Trophoblast cell (in vitro differentiated cells and primary cell): Measurements from ENCODE around the gene SLC6A16.

ENCODE experiments used
- DNase-seq, 2 donors: peaks; one replicate each; pipeline ENCODE4 v3.0.0-alpha.2; 2016
- H2AFZ ChIP-seq: 2 replicates; pipeline ENCODE4 v1.6.1; 2013; ENCODE audit warnings: low read length, moderate library complexity, mild to moderate bottlenecking; ENCODE audit not compliant: insufficient read depth, poor library complexity
- H2AK5ac ChIP-seq: 2 replicates; pipeline ENCODE4 v1.6.1; 2013; ENCODE audit warnings: mild to moderate bottlenecking, low read length
- H2BK120ac ChIP-seq: 2 replicates; pipeline ENCODE4 v1.6.1; 2013; ENCODE audit warnings: low read length, mild to moderate bottlenecking, moderate library complexity; ENCODE audit not compliant: insufficient read depth, poor library complexity
- H2BK12ac ChIP-seq: 2 replicates; pipeline ENCODE4 v1.6.1; 2013; ENCODE audit warnings: mild to moderate bottlenecking, low read length, moderate library complexity
- H2BK5ac ChIP-seq: 2 replicates; pipeline ENCODE4 v1.6.1; 2013; ENCODE audit warnings: low read length, low read depth, moderate library complexity, mild to moderate bottlenecking; ENCODE audit not compliant: poor library complexity
- H3K14ac ChIP-seq: 2 replicates; pipeline ENCODE4 v1.6.1; 2013; ENCODE audit warnings: mild to moderate bottlenecking, low read length
- H3K18ac ChIP-seq: 2 replicates; pipeline ENCODE4 v1.6.1; 2013; ENCODE audit warnings: mild to moderate bottlenecking, low read length
- H3K23ac ChIP-seq: 2 replicates; pipeline ENCODE4 v1.6.1; 2013; ENCODE audit warnings: low read length
- H3K27ac ChIP-seq: 2 replicates; pipeline ENCODE4 v1.5.1; 2013; ENCODE audit warnings: low read depth, mild to moderate bottlenecking, inconsistent platforms, low read length, moderate library complexity
- H3K27me3 ChIP-seq: 2 replicates; pipeline ENCODE4 v1.6.1; 2013; ENCODE audit warnings: inconsistent platforms, mild to moderate bottlenecking, low read length, moderate library complexity; ENCODE audit not compliant: insufficient read depth
- H3K36me3 ChIP-seq, 2 experiments: 1 replicate in 1 of 2; 2 replicates in 1 of 2; pipeline ENCODE4 v1.6.1; 2013; ENCODE audit warnings: low read length in 2 of 2, mild to moderate bottlenecking in 2 of 2, moderate library complexity in 1 of 2; ENCODE audit not compliant: insufficient read depth in 2 of 2, control insufficient read depth in 1 of 2
- H3K4ac ChIP-seq: 2 replicates; pipeline ENCODE4 v1.6.1; 2013; ENCODE audit warnings: low read depth, mild to moderate bottlenecking, low read length, moderate library complexity
- H3K4me1 ChIP-seq, 2 experiments: 1 replicate in 1 of 2; 2 replicates in 1 of 2; pipeline ENCODE4 v1.6.1; 2013; ENCODE audit warnings: low read length in 2 of 2, mild to moderate bottlenecking in 2 of 2, moderate library complexity in 1 of 2; ENCODE audit not compliant: insufficient read depth in 2 of 2, control insufficient read depth in 1 of 2
- H3K4me2 ChIP-seq: 2 replicates; pipeline ENCODE4 v1.6.1; 2013; ENCODE audit warnings: inconsistent platforms, mild to moderate bottlenecking, low read length, moderate library complexity
- H3K4me3 ChIP-seq: 2 replicates; pipeline ENCODE4 v1.5.1; 2013; ENCODE audit warnings: mild to moderate bottlenecking, low read depth, low read length, inconsistent platforms
- H3K79me1 ChIP-seq: one replicate; pipeline ENCODE4 v1.6.1; 2013; ENCODE audit warnings: low read length
- H3K79me2 ChIP-seq: 2 replicates; pipeline ENCODE4 v1.6.1; 2013; ENCODE audit warnings: low read length, mild to moderate bottlenecking; ENCODE audit not compliant: control insufficient read depth, insufficient read depth, poor library complexity
- H3K9ac ChIP-seq: 2 replicates; pipeline ENCODE4 v1.6.1; 2013; ENCODE audit warnings: mild to moderate bottlenecking, low read length
- H3K9me3 ChIP-seq: 2 replicates; pipeline ENCODE4 v1.6.1; 2013; ENCODE audit warnings: low read depth, mild to moderate bottlenecking, control low read depth, inconsistent platforms, low read length; ENCODE audit not compliant: insufficient read depth
- H4K12ac ChIP-seq: 2 replicates; pipeline ENCODE4 v1.6.1; 2013; ENCODE audit warnings: low read depth, mild to moderate bottlenecking, low read length, moderate library complexity
- H4K8ac ChIP-seq: 2 replicates; pipeline ENCODE4 v1.6.1; 2013; ENCODE audit warnings: low read depth, mild to moderate bottlenecking, low read length, moderate library complexity
- H4K91ac ChIP-seq: one replicate; pipeline ENCODE4 v1.6.1; 2013; ENCODE audit warnings: low read depth, mild to moderate bottlenecking, low read length, moderate library complexity
- WGBS: extraction: QIAGEN DNeasy Blood & Tissue Kit; methylation state at CpG from one replicate; pipeline ENCODE4 v1.1.7; 2013; ENCODE audit warnings: missing lambda C conversion rate; ENCODE audit not compliant: insufficient read length, insufficient coverage; ENCODE audit errors: extremely low coverage; 5-methylcytosine and 5-hydroxymethylcytosine counted together

Gene SLC6A16

DNA sequence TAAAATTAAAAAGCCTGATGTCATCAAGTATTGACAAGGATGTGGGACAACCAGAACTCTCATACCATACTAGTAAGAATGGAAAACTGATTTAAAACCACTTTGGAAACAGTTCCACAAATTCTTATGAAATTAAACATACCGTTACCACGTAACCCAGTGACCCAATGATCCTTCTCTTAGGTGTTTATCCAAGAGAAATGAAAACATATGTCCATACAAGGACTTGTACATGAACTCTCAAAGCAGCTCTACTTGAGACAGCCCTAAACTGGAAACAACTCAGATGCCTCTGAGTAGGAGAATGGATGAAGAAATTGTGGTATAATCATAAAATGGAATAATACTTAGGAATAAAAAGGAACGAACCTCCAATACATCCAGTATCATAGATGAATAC lies 27.6 kb downstream of the SLC6A16 start:
- WGBS, result no CpG with 5 or more reads among the region's 3 CpGs
- H2AK5ac ChIP-seq, result no peak overlapping the region
- no peak overlapping the region for H3K23ac ChIP-seq

DNA sequence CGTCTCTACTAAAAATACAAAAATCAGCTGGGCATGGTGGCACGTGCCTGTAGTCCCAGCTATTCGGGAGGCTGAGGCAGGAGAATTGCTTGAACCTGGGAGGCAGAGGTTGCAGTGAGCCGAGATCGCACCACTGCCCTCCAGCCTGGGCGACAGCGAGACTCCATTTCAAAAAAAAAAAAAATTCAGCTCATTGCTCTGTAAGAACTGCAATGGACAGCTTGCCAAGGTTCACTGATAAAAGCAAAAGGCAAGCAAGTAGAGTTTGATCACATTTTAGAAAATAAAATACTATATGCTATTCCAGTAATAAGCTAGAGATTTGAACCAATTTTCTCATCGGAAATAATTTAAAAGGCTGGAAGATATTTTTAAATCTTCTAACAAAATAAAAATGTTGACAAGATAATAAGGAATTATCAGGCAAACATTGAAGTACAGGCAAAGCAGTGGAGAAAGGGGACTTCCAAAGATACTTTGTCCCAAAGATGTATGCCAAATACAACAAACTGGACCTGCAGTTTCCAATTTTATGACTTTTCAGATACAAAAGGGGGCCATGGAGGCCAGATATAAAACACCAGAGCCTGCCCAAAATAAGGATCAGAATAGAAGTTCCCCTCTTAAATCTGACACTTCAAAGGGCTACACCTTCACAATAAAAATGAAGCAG lies 29.6 kb downstream of the SLC6A16 start:
- Histone ChIP-seq H2BK5ac (no peak overlapping the region), H4K8ac (no peak overlapping the region), H4K12ac (no peak overlapping the region), H3K23ac (no peak overlapping the region), H2BK120ac (no peak overlapping the region), H3K79me1 (no peaks in the 10 kb centered on the region), H2BK12ac (no peak overlapping the region), H2AFZ (no peak overlapping the region), H3K27me3 (no peaks in the 10 kb centered on the region), H3K14ac (no peak overlapping the region), H3K4me1 (no peaks in the 10 kb centered on the region), H3K9ac (no peak overlapping the region), H3K27ac (no peak overlapping the region), H3K9me3 (peaks cover 3% of the 10 kb centered on the region), H3K4ac (no peak overlapping the region), H3K4me2 (no peak overlapping the region), H3K79me2 (no peaks in the 10 kb centered on the region), H3K4me3 (no peak overlapping the region), H3K36me3 (peaks cover 0 to 2% of the 10 kb centered on the region in 2 experiments), H3K18ac (no peak overlapping the region), H4K91ac (no peak overlapping the region), H2AK5ac (no peak overlapping the region)
- no CpG with 5 or more reads among the region's 8 CpGs for WGBS
- no peak for DNase-seq

More for the DNA sequence above, 27.6 kb downstream of the SLC6A16 start:
- H2AFZ ChIP-seq, result no peak overlapping the region
- H3K9me3 ChIP-seq, result peaks cover 3% of the 10 kb centered on the region
- no peak overlapping the region for H3K4me3 ChIP-seq
- DNase-seq, result no peak
- no peak overlapping the region for H3K18ac ChIP-seq
- no peak overlapping the region for H2BK5ac ChIP-seq
- no peak overlapping the region for H2BK120ac ChIP-seq
- H3K27me3 ChIP-seq, result no peaks in the 10 kb centered on the region
- no peaks in the 10 kb centered on the region for H3K79me2 ChIP-seq
- H4K12ac ChIP-seq, result no peak overlapping the region
- peaks cover 0 to 2% of the 10 kb centered on the region in 2 experiments for H3K36me3 ChIP-seq
- no peak overlapping the region for H3K27ac ChIP-seq
- H4K91ac ChIP-seq, result no peak overlapping the region
- H2BK12ac ChIP-seq, result no peak overlapping the region
- no peak overlapping the region for H3K14ac ChIP-seq
- H3K79me1 ChIP-seq, result no peaks in the 10 kb centered on the region
- H3K9ac ChIP-seq, result no peak overlapping the region
- H3K4me2 ChIP-seq, result no peak overlapping the region
- no peaks in the 10 kb centered on the region for H3K4me1 ChIP-seq
- H3K4ac ChIP-seq, result no peak overlapping the region
- no peak overlapping the region for H4K8ac ChIP-seq

DNA sequence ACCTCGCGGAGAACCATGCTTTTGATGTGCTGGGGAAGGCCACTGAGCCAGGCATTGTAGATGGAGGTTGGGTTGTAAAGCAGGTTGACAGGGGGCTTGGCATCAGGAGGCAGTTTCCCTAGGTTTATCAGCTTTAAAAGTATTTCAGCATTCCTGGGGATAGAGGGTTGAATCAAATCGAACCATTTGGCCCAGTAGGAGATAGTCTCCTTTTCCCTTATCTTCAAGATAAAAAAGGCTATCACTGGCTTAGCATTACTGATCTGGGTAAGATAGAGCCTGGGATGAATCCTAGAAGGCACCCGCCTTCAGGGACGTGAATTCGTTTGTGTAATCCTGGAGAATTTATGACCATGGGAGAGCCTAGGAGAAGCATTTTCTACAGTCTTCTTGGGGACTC lies 30.6 kb downstream of the SLC6A16 start:
- Histone ChIP-seq H2AFZ (no peak overlapping the region), H3K18ac (no peak overlapping the region), H3K4ac (no peak overlapping the region), H3K27ac (no peak overlapping the region), H3K4me3 (no peak overlapping the region), H3K27me3 (no peaks in the 10 kb centered on the region), H2BK12ac (no peak overlapping the region), H3K4me1 (no peaks in the 10 kb centered on the region), H3K79me2 (no peaks in the 10 kb centered on the region), H3K9ac (no peak overlapping the region), H3K36me3 (peaks cover 0 to 2% of the 10 kb centered on the region in 2 experiments), H2AK5ac (no peak overlapping the region), H3K4me2 (no peak overlapping the region), H3K14ac (no peak overlapping the region), H2BK120ac (no peak overlapping the region), H4K91ac (no peak overlapping the region), H4K8ac (no peak overlapping the region), H3K79me1 (no peaks in the 10 kb centered on the region), H2BK5ac (no peak overlapping the region), H3K23ac (no peak overlapping the region), H3K9me3 (peaks cover 3% of the 10 kb centered on the region), H4K12ac (no peak overlapping the region)
- no CpG with 5 or more reads among the region's 6 CpGs for WGBS
- DNase-seq, result no peak

DNA sequence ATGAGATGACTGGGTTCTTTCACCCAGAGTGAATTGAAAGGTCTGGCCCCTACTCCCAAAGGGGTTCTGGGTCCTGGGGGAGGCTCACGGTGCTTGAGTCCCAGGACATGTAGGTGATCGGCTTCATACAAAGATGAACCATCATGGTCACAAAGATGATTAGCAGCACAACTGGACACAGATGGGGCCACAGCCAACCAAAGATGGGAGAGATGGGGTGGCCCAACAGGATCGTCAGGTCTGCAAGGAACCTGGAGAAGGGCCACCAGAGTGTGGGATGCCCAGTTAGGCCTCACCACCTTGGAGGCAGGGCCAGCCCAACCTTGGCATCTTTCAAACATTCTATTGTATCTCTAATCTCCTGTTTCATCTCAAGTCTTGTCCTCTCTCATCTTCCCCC lies 34.5 kb downstream of the SLC6A16 start:
- H2AK5ac ChIP-seq, result no peak overlapping the region
- H2BK5ac ChIP-seq, result no peak overlapping the region
- no peaks in the 10 kb centered on the region for H3K79me2 ChIP-seq
- H3K4me3 ChIP-seq, result no peak overlapping the region
- no peak overlapping the region for H3K14ac ChIP-seq
- H3K4me1 ChIP-seq, result no peaks in the 10 kb centered on the region
- H4K12ac ChIP-seq, result no peak overlapping the region
- no peaks in the 10 kb centered on the region for H3K27me3 ChIP-seq
- DNase-seq, result no peak
- H3K9ac ChIP-seq, result no peak overlapping the region
- no peak overlapping the region for H2BK12ac ChIP-seq
- no peak overlapping the region for H3K18ac ChIP-seq
- H2BK120ac ChIP-seq, result no peak overlapping the region
- H4K8ac ChIP-seq, result no peak overlapping the region
- WGBS, result no CpG with 5 or more reads among the region's 3 CpGs
- H3K36me3 ChIP-seq, result peaks cover 0 to 2% of the 10 kb centered on the region in 2 experiments
- no peak overlapping the region for H3K23ac ChIP-seq
- H4K91ac ChIP-seq, result no peak overlapping the region
- no peak overlapping the region for H3K4me2 ChIP-seq
- no peak overlapping the region for H3K27ac ChIP-seq
- H3K9me3 ChIP-seq, result peaks cover 8% of the 10 kb centered on the region
- no peaks in the 10 kb centered on the region for H3K79me1 ChIP-seq
- H2AFZ ChIP-seq, result no peak overlapping the region
- H3K4ac ChIP-seq, result no peak overlapping the region
